GM18858 (cell line): ENCODE measurements around the gene LTB4R2.

Experiments
- ATAC-seq: cut with Tn5 transposase; IDR thresholded peaks from one replicate; pipeline ENCODE4 v1.9.1; 2021; ENCODE audit not compliant: unreplicated experiment

The LTB4R2 gene

GRCh38 chr14:24277071-24277470, 32.9 kb upstream of the LTB4R2 start:
- ATAC-seq, result no peak

- ATAC-seq, result no peak
Observed at GRCh38 chr14:24277606-24278321, 32.2 kb upstream of the LTB4R2 start.

- ATAC-seq, result no peak
Observed at GRCh38 chr14:24278424-24278823, 31.5 kb upstream of the LTB4R2 start.

GRCh38 chr14:24279301-24280186, 30.4 kb upstream of the LTB4R2 start:
- peak; percentile 64 for ATAC-seq

GRCh38 chr14:24280797-24281460, 29.0 kb upstream of the LTB4R2 start:
- no peak for ATAC-seq

GRCh38 chr14:24281636-24282035, 28.3 kb upstream of the LTB4R2 start:
- ATAC-seq, result no peak

- ATAC-seq, result no peak
Observed at GRCh38 chr14:24282736-24283135, 27.2 kb upstream of the LTB4R2 start.

GRCh38 chr14:24283796-24284460, 26.0 kb upstream of the LTB4R2 start:
- ATAC-seq, result no peak

GRCh38 chr14:24284501-24285035, 25.4 kb upstream of the LTB4R2 start:
- no peak for ATAC-seq

- ATAC-seq, result no peak
Observed at GRCh38 chr14:24285351-24285750, 24.6 kb upstream of the LTB4R2 start.

- ATAC-seq, result no peak
Observed at GRCh38 chr14:24286996-24287395, 22.9 kb upstream of the LTB4R2 start.

- peak; percentile 72 for ATAC-seq
Observed at GRCh38 chr14:24289649-24290280, 20.2 kb upstream of the LTB4R2 start.

- no peak for ATAC-seq
Observed at GRCh38 chr14:24290746-24291145, 19.2 kb upstream of the LTB4R2 start.

- ATAC-seq, result no peak
Observed at GRCh38 chr14:24291446-24292117, 18.4 kb upstream of the LTB4R2 start.

- no peak for ATAC-seq
Observed at GRCh38 chr14:24292118-24292807, 17.7 kb upstream of the LTB4R2 start.

- no peak for ATAC-seq
Observed at GRCh38 chr14:24293525-24293924, 16.4 kb upstream of the LTB4R2 start.

- peak; percentile 55 for ATAC-seq
Observed at GRCh38 chr14:24296341-24297157, 13.4 kb upstream of the LTB4R2 start.

GRCh38 chr14:24297190-24297964, 12.6 kb upstream of the LTB4R2 start:
- ATAC-seq, result no peak
